Activated naive CD4-positive, alpha-beta T cell treated with anti-CD3 and anti-CD28 coated beads, Interleukin-2, amount 10 ng/mL, durations not matched to agents 7 days and 5 days (primary cell): ENCODE measurements around the gene EDEM2.
"Not testable (repeated sequence)": the region's sequence is repeated elsewhere in the genome, so short reads cannot be mapped to it uniquely, and the experiment has no call there.

Experiments used
- CTCF ChIA-PET: fragments of 350-600 bp; sonication (Branson Sonifier 250); formaldehyde crosslinking; loops from one replicate; lab custom pipeline; 2021; ENCODE audit warnings: antibody characterized with exemption; lab: Charles Lee
- DNase-seq: peaks from one replicate; pipeline ENCODE4 v3.0.0-alpha.2; 2020
- H3K27ac Mint-ChIP-seq: one replicate; pipeline ENCODE4 v1.8.0; 2021; ENCODE audit warnings: mild to moderate bottlenecking, moderate library complexity, mixed read lengths
- H3K27me3 Mint-ChIP-seq: one replicate; pipeline ENCODE4 v1.8.0; 2021; ENCODE audit warnings: mild to moderate bottlenecking, mixed read lengths
- H3K36me3 Mint-ChIP-seq: one replicate; pipeline ENCODE4 v1.8.0; 2021; ENCODE audit warnings: mixed read lengths
- H3K4me1 Mint-ChIP-seq: one replicate; pipeline ENCODE4 v1.8.0; 2021; ENCODE audit warnings: mixed read lengths
- H3K4me3 Mint-ChIP-seq: one replicate; pipeline ENCODE4 v1.8.0; 2021; ENCODE audit warnings: mild to moderate bottlenecking, moderate library complexity, mixed read lengths
- H3K9me3 Mint-ChIP-seq: one replicate; pipeline ENCODE4 v1.8.0; 2021; ENCODE audit warnings: mixed read lengths

The EDEM2 gene

GRCh38 chr20:35176132-35176531 lies 29.0 kb upstream of the EDEM2 start:
- H3K27me3 Mint-ChIP-seq, result peaks cover 9% of the 10 kb centered on the region
- H3K36me3 Mint-ChIP-seq, result no peaks in the 10 kb centered on the region
- peaks cover 11% of the 10 kb centered on the region for H3K4me1 Mint-ChIP-seq
- H3K27ac Mint-ChIP-seq, result no peak overlapping the region
- H3K9me3 Mint-ChIP-seq, result no peaks in the 10 kb centered on the region
- no peak for DNase-seq
- H3K4me3 Mint-ChIP-seq, result no peak overlapping the region
- CTCF ChIA-PET, result interaction anchor here (0.9 kb wide), 1 partner anchor 343 kb away, joined by 3 read pairs; no protein-coding TSS in a partner anchor

GRCh38 chr20:35174458-35175216 lies 27.5 kb upstream of the EDEM2 start:
- CTCF ChIA-PET, result no interaction called here
- Mint-ChIP-seq H3K27me3 (peaks cover 9% of the 10 kb centered on the region), H3K27ac (no peak overlapping the region), H3K4me1 (peaks cover 13% of the 10 kb centered on the region), H3K9me3 (no peaks in the 10 kb centered on the region), H3K4me3 (no peak overlapping the region), H3K36me3 (no peaks in the 10 kb centered on the region)
- no peak for DNase-seq

- Mint-ChIP-seq H3K4me3 (no peak overlapping the region), H3K27me3 (peaks cover 9% of the 10 kb centered on the region), H3K9me3 (no peaks in the 10 kb centered on the region), H3K36me3 (no peaks in the 10 kb centered on the region), H3K4me1 (peaks cover 13% of the 10 kb centered on the region), H3K27ac (no peak overlapping the region)
- no peak for DNase-seq
- CTCF ChIA-PET, result interaction anchor here (0.6 kb wide), 1 partner anchor 11 kb away, joined by 3 read pairs; no protein-coding TSS in a partner anchor
Observed at GRCh38 chr20:35173576-35174192, 26.5 kb upstream of the EDEM2 start.

GRCh38 chr20:35172434-35172806 lies 25.3 kb upstream of the EDEM2 start:
- no peak for DNase-seq
- no peak overlapping the region for H3K4me3 Mint-ChIP-seq
- H3K36me3 Mint-ChIP-seq, result no peaks in the 10 kb centered on the region
- H3K9me3 Mint-ChIP-seq, result no peaks in the 10 kb centered on the region
- no peak overlapping the region for H3K27ac Mint-ChIP-seq
- H3K27me3 Mint-ChIP-seq, result peaks cover 9% of the 10 kb centered on the region
- CTCF ChIA-PET, result no interaction called here
- H3K4me1 Mint-ChIP-seq, result peaks cover 13% of the 10 kb centered on the region

- peaks cover 13% of the 10 kb centered on the region for H3K4me1 Mint-ChIP-seq
- CTCF ChIA-PET, result no interaction called here
- peaks cover 9% of the 10 kb centered on the region for H3K27me3 Mint-ChIP-seq
- H3K4me3 Mint-ChIP-seq, result peak within 1 kb of the TSS; percentile 3
- no peaks in the 10 kb centered on the region for H3K9me3 Mint-ChIP-seq
- peak; percentile 23 for DNase-seq
- no peak within 1 kb of the TSS for H3K27ac Mint-ChIP-seq
- no peaks in the 10 kb centered on the region for H3K36me3 Mint-ChIP-seq
Observed at GRCh38 chr20:35171753-35172433, 24.8 kb upstream of the EDEM2 start, which contains the start of gene PROCR. Gene PROCR, plus strand, starts transcription at chr20:35172072. Its CDS starts 83 bp downstream, at chr20:35172155.

- no peak overlapping the region for H3K27ac Mint-ChIP-seq
- H3K27me3 Mint-ChIP-seq, result peaks cover 9% of the 10 kb centered on the region
- peaks cover 13% of the 10 kb centered on the region for H3K4me1 Mint-ChIP-seq
- no peaks in the 10 kb centered on the region for H3K36me3 Mint-ChIP-seq
- no peak overlapping the region for H3K4me3 Mint-ChIP-seq
- no peaks in the 10 kb centered on the region for H3K9me3 Mint-ChIP-seq
- CTCF ChIA-PET, result no interaction called here
- no peak for DNase-seq
Observed at GRCh38 chr20:35171438-35171752, 24.3 kb upstream of the EDEM2 start.

- H3K9me3 Mint-ChIP-seq, H3K36me3 Mint-ChIP-seq, H3K27ac Mint-ChIP-seq, DNase-seq, H3K4me3 Mint-ChIP-seq, CTCF ChIA-PET, H3K27me3 Mint-ChIP-seq: not testable (repeated sequence)
- peaks cover 13% of the 10 kb centered on the region for H3K4me1 Mint-ChIP-seq
Observed at GRCh38 chr20:35168701-35169409, 21.7 kb upstream of the EDEM2 start.

GRCh38 chr20:35167787-35168186 lies 20.7 kb upstream of the EDEM2 start:
- no peak for DNase-seq
- CTCF ChIA-PET, result interaction anchor here (1.3 to 1.5 kb wide), 2 partner anchors 23 to 41 kb away, joined by 5 to 6 read pairs; no protein-coding TSS in a partner anchor
- H3K4me3 Mint-ChIP-seq, result no peak overlapping the region
- peaks cover 15% of the 10 kb centered on the region for H3K9me3 Mint-ChIP-seq
- H3K27ac Mint-ChIP-seq, result no peak overlapping the region
- H3K27me3 Mint-ChIP-seq, result peaks cover 9% of the 10 kb centered on the region
- H3K4me1 Mint-ChIP-seq, result peaks cover 13% of the 10 kb centered on the region
- peaks cover 5% of the 10 kb centered on the region for H3K36me3 Mint-ChIP-seq

- H3K9me3 Mint-ChIP-seq, result peaks cover 16% of the 10 kb centered on the region
- no peak overlapping the region for H3K4me3 Mint-ChIP-seq
- peaks cover 7% of the 10 kb centered on the region for H3K36me3 Mint-ChIP-seq
- H3K27me3 Mint-ChIP-seq, result peaks cover 12% of the 10 kb centered on the region
- peaks cover 13% of the 10 kb centered on the region for H3K4me1 Mint-ChIP-seq
- no peak for DNase-seq
- no peak overlapping the region for H3K27ac Mint-ChIP-seq
- CTCF ChIA-PET, result interaction anchor here (1.5 kb wide), 1 partner anchor 42 kb away, joined by 5 read pairs; no protein-coding TSS in a partner anchor
Observed at GRCh38 chr20:35166242-35166830, 19.2 kb upstream of the EDEM2 start.

- H3K27ac Mint-ChIP-seq, result no peak overlapping the region
- H3K4me1 Mint-ChIP-seq, result peaks cover 15% of the 10 kb centered on the region
- peaks cover 12% of the 10 kb centered on the region for H3K27me3 Mint-ChIP-seq
- peaks cover 7% of the 10 kb centered on the region for H3K36me3 Mint-ChIP-seq
- peaks cover 16% of the 10 kb centered on the region for H3K9me3 Mint-ChIP-seq
- CTCF ChIA-PET, result interaction anchor here (1.2 kb wide), 1 partner anchor 21 kb away, joined by 5 read pairs; no protein-coding TSS in a partner anchor
- no peak overlapping the region for H3K4me3 Mint-ChIP-seq
- DNase-seq, result no peak
Observed at GRCh38 chr20:35165221-35166185, 18.4 kb upstream of the EDEM2 start.

- Mint-ChIP-seq H3K27me3 (peaks cover 12% of the 10 kb centered on the region), H3K4me1 (peaks cover 16% of the 10 kb centered on the region), H3K9me3 (peaks cover 16% of the 10 kb centered on the region)
- CTCF ChIA-PET, H3K27ac Mint-ChIP-seq, H3K4me3 Mint-ChIP-seq, H3K36me3 Mint-ChIP-seq, DNase-seq: not testable (repeated sequence)
Observed at GRCh38 chr20:35164531-35164930, 17.4 kb upstream of the EDEM2 start.

GRCh38 chr20:35160341-35160740 lies 13.2 kb upstream of the EDEM2 start:
- CTCF ChIA-PET, H3K27ac Mint-ChIP-seq: not testable (repeated sequence)
- peaks cover 16% of the 10 kb centered on the region for H3K9me3 Mint-ChIP-seq

GRCh38 chr20:35156978-35157377 lies 9.8 kb upstream of the EDEM2 start:
- Mint-ChIP-seq H3K27ac (no peak overlapping the region), H3K4me1 (peaks cover 13% of the 10 kb centered on the region), H3K36me3 (no peaks in the 10 kb centered on the region), H3K27me3 (peaks cover 6% of the 10 kb centered on the region), H3K4me3 (no peak overlapping the region), H3K9me3 (no peaks in the 10 kb centered on the region)
- CTCF ChIA-PET, result no interaction called here
- no peak for DNase-seq

More at GRCh38 chr20:35160341-35160740, 13.2 kb upstream of the EDEM2 start:
- Mint-ChIP-seq H3K4me1 (peaks cover 16% of the 10 kb centered on the region), H3K27me3 (peaks cover 12% of the 10 kb centered on the region)
- not testable (repeated sequence) for H3K36me3 Mint-ChIP-seq, H3K4me3 Mint-ChIP-seq, DNase-seq
